Measurements from ENCODE around the gene GBX2. TPM values are rescaled to one million over a fixed set of nuclear protein-coding genes. Genes with fewer than 3 reads are reported as not detected.

GBX2 gene
- total and polyA plus RNA-seq, 2 experiments from 2014 or later = 0.31 to 0.89 TPM

- H3K36me3 ChIP-seq = no peaks in the 10 kb centered on the region
- H3K4me3 ChIP-seq = no peak overlapping the region
- no peak overlapping the region for H3K27ac ChIP-seq
- H3K4me1 ChIP-seq (ENCODE audit: low read depth) = no peaks in the 10 kb centered on the region
- H3K9me3 ChIP-seq (ENCODE audit: low read depth) = no peaks in the 10 kb centered on the region
- TF ChIP-seq CTCF (IDR thresholded peaks at IDR 0.05; ENCODE audit: low read depth, low read length) = no peak
- no peak for DNase-seq (ENCODE audit: low read depth in 1 of 2, low spot score in 1 of 2)
- H3K27me3 ChIP-seq = peaks cover 30% of the 10 kb centered on the region
Measured at GRCh38 chr2:236184701-236185100, 16.5 kb upstream of the GBX2 start.

GRCh38 chr2:236180831-236181453, 12.8 kb upstream of the GBX2 start:
- peak; percentile 69 for TF ChIP-seq CTCF (IDR thresholded peaks at IDR 0.05; ENCODE audit: low read depth, low read length)
- Histone ChIP-seq H3K4me3 (no peak overlapping the region), H3K27me3 (peaks cover 67% of the 10 kb centered on the region), H3K9me3 (ENCODE audit: low read depth) (no peaks in the 10 kb centered on the region), H3K36me3 (no peaks in the 10 kb centered on the region), H3K4me1 (ENCODE audit: low read depth) (no peaks in the 10 kb centered on the region), H3K27ac (no peak overlapping the region)
- DNase-seq (ENCODE audit: low read depth in 1 of 2, low spot score in 1 of 2) = peak; percentile 78 to 82

- Histone ChIP-seq H3K36me3 (no peaks in the 10 kb centered on the region), H3K9me3 (ENCODE audit: low read depth) (no peaks in the 10 kb centered on the region), H3K4me3 (no peak overlapping the region), H3K27me3 (peaks cover 74% of the 10 kb centered on the region), H3K27ac (no peak overlapping the region), H3K4me1 (ENCODE audit: low read depth) (no peaks in the 10 kb centered on the region)
- peak in 1 of 2 donors; percentile 67 for DNase-seq (ENCODE audit: low read depth in 1 of 2, low spot score in 1 of 2)
- no peak for TF ChIP-seq CTCF (IDR thresholded peaks at IDR 0.05; ENCODE audit: low read depth, low read length)
Measured at GRCh38 chr2:236180076-236180816, 12.1 kb upstream of the GBX2 start.

- no peak for DNase-seq (ENCODE audit: low read depth in 1 of 2, low spot score in 1 of 2)
- H3K4me3 ChIP-seq = peak overlapping the region; percentile 5
- no peak overlapping the region for H3K27ac ChIP-seq
- H3K9me3 ChIP-seq (ENCODE audit: low read depth) = no peaks in the 10 kb centered on the region
- peaks cover 82% of the 10 kb centered on the region for H3K27me3 ChIP-seq
- H3K36me3 ChIP-seq = no peaks in the 10 kb centered on the region
- H3K4me1 ChIP-seq (ENCODE audit: low read depth) = no peaks in the 10 kb centered on the region
- no peak for TF ChIP-seq CTCF (IDR thresholded peaks at IDR 0.05; ENCODE audit: low read depth, low read length)
Measured at GRCh38 chr2:236179236-236180075, 11.3 kb upstream of the GBX2 start.

GRCh38 chr2:236178890-236179235, 10.7 kb upstream of the GBX2 start:
- Histone ChIP-seq H3K9me3 (ENCODE audit: low read depth) (no peaks in the 10 kb centered on the region), H3K4me3 (peak overlapping the region; percentile 22), H3K36me3 (no peaks in the 10 kb centered on the region), H3K27me3 (peaks cover 88% of the 10 kb centered on the region), H3K27ac (no peak overlapping the region), H3K4me1 (ENCODE audit: low read depth) (no peaks in the 10 kb centered on the region)
- DNase-seq (ENCODE audit: low read depth in 1 of 2, low spot score in 1 of 2) = no peak
- no peak for TF ChIP-seq CTCF (IDR thresholded peaks at IDR 0.05; ENCODE audit: low read depth, low read length)
